B cell (primary cell): ENCODE results near the gene MORN1. TPM values are rescaled to one million over a fixed set of nuclear protein-coding genes. Genes with fewer than 3 reads are reported as not detected.

ENCODE experiments used
- ATAC-seq: fragments of 200-7000 bp; cut with Tn5 transposase; one replicate; pipeline ENCODE4 v1.10.0; 2021; ENCODE audit warnings: low read depth, mild to moderate bottlenecking, moderate number of reproducible peaks, moderate library complexity
- CTCF ChIA-PET: fragments of 350-600 bp; sonication (Branson Sonifier 250); formaldehyde crosslinking; loops from one replicate; lab custom pipeline; 2021; ENCODE audit warnings: antibody characterized with exemption, inconsistent platforms; lab: Charles Lee
- POLR2A ChIA-PET: fragments of 350-600 bp; sonication (Branson Sonifier 250); formaldehyde crosslinking; loops from one replicate; lab custom pipeline; 2021; ENCODE audit warnings: antibody characterized with exemption; lab: Charles Lee
- DNase-seq: peaks from one replicate; pipeline ENCODE4 v3.0.0; 2013
- H2AFZ ChIP-seq: 2 replicates; pipeline ENCODE4 v1.6.1; 2012; ENCODE audit warnings: mild to moderate bottlenecking, low read depth, low read length; ENCODE audit not compliant: insufficient read depth, poor library complexity, severe bottlenecking
- H3K27ac ChIP-seq, 2 donors: 1 replicate in 1 of 2; 2 replicates in 1 of 2; pipeline ENCODE4 v1.5.1; 2012 to 2013; ENCODE audit warnings: low read length in 2 of 2, mild to moderate bottlenecking in 2 of 2, moderate library complexity in 1 of 2
- H3K27me3 ChIP-seq, 4 experiments: fragments of 200-600 bp in 1 of 4; sonication (generic) in 1 of 4; replicated peaks in 1 of 4; 1 replicate in 2 of 4; 2 replicates in 2 of 4; pipeline versions ENCODE4 v1.6.1 to v1.7.0; 2013 to 2016; ENCODE audit warnings: low read length in 3 of 4, mild to moderate bottlenecking in 2 of 4, mixed read lengths in 1 of 4, moderate library complexity in 1 of 4; ENCODE audit not compliant: insufficient read depth in 4 of 4, control insufficient read depth in 3 of 4; ENCODE audit errors: control extremely low read depth in 1 of 4
- H3K36me3 ChIP-seq, 2 experiments: replicated peaks in 1 of 2; 1 replicate in 1 of 2; 2 replicates in 1 of 2; pipeline versions ENCODE4 v1.6.1 to v1.7.1; 2013; ENCODE audit warnings: low read length in 1 of 2; ENCODE audit not compliant: insufficient read depth in 2 of 2, control insufficient read depth in 1 of 2; ENCODE audit errors: control extremely low read depth in 1 of 2, extremely low read depth in 1 of 2
- H3K4me1 ChIP-seq, 2 donors: fragments of 200-600 bp in 1 of 2; sonication (generic) in 1 of 2; 1 replicate in 1 of 2; 2 replicates in 1 of 2; pipeline versions ENCODE4 v1.5.1 to v1.6.1; 2013 to 2017; ENCODE audit warnings: low read length in 2 of 2; ENCODE audit not compliant: control insufficient read depth in 2 of 2, insufficient read depth in 2 of 2
- H3K4me2 ChIP-seq: replicated peaks from 2 replicates; pipeline ENCODE3; 2012; ENCODE audit warnings: mild to moderate bottlenecking, low read depth, low read length; ENCODE audit not compliant: poor library complexity, severe bottlenecking
- H3K4me3 ChIP-seq, 5 experiments: fragments of 200-600 bp in 1 of 5; sonication (generic) in 1 of 5; 1 replicate in 3 of 5; 2 replicates in 2 of 5; pipeline versions ENCODE4 v1.5.1 to v1.7.0; 2011 to 2016; ENCODE audit warnings: low read length in 4 of 5, mild to moderate bottlenecking in 4 of 5, low read depth in 2 of 5, control low read depth in 1 of 5, moderate library complexity in 1 of 5; ENCODE audit not compliant: insufficient read depth in 1 of 5; ENCODE audit errors: control extremely low read depth in 1 of 5, extremely low read depth in 1 of 5
- H3K79me2 ChIP-seq: fragments of 200-600 bp; sonication (generic); one replicate; pipeline ENCODE4 v1.6.0; 2016; ENCODE audit warnings: low read length; ENCODE audit not compliant: control insufficient read depth, insufficient read depth
- H3K9ac ChIP-seq: fragments of 200-600 bp; sonication (generic); 2 replicates; pipeline ENCODE4 v1.6.1; 2017; ENCODE audit warnings: mild to moderate bottlenecking, low read length, moderate library complexity
- H3K9me3 ChIP-seq, 3 donors: one replicate each; pipeline versions ENCODE4 v1.6.1 to v1.7.1; 2013; ENCODE audit warnings: low read length in 2 of 3; ENCODE audit not compliant: control insufficient read depth in 2 of 3, insufficient read depth in 1 of 3; ENCODE audit errors: control extremely low read depth in 1 of 3
- H4K20me1 ChIP-seq: 2 replicates; pipeline ENCODE4 v1.6.0; 2012; ENCODE audit warnings: mild to moderate bottlenecking, low read length; ENCODE audit not compliant: insufficient read depth, control insufficient read depth, poor library complexity, severe bottlenecking
- H3K27ac Mint-ChIP-seq: one replicate; pipeline ENCODE4 v1.8.0; 2021; ENCODE audit warnings: mixed read lengths
- H3K27me3 Mint-ChIP-seq: one replicate; pipeline ENCODE4 v1.8.0; 2021; ENCODE audit warnings: mixed read lengths
- H3K4me1 Mint-ChIP-seq: one replicate; pipeline ENCODE4 v1.8.0; 2021; ENCODE audit warnings: mixed read lengths
- H3K4me3 Mint-ChIP-seq: one replicate; pipeline ENCODE4 v1.8.0; 2021; ENCODE audit warnings: mixed read lengths
- H3K9me3 Mint-ChIP-seq: one replicate; pipeline ENCODE4 v1.8.0; 2022; ENCODE audit warnings: mixed read lengths; ENCODE audit not compliant: insufficient read depth
- EZH2 ChIP-seq: IDR thresholded peaks from 2 replicates; pipeline ENCODE4 v1.6.1; 2012; ENCODE audit warnings: borderline replicate concordance, low read depth, mild to moderate bottlenecking, moderate library complexity, low read length; ENCODE audit not compliant: insufficient read depth, poor library complexity, severe bottlenecking
- WGBS: methylation state at CpG from one replicate; pipeline ENCODE4 v1.1.5; 2013; ENCODE audit warnings: missing lambda C conversion rate; ENCODE audit not compliant: insufficient coverage; 5-methylcytosine and 5-hydroxymethylcytosine counted together
- intact Hi-C: fragments of 100-400 bp; cut with micrococcal nuclease; formaldehyde crosslinking; loops from one replicate; pipeline ENCODE4 v1.10.0; 2022
- polyA plus RNA-seq: library from polyadenylated mRNA; depleted of rRNA; stranded (reverse); fragments of >200 nt; gene quantifications from 2 replicates; pipeline ENCODE4 v1.2.3, GENCODE V29; 2012
- total RNA-seq, 2 donors: library from RNA; stranded (reverse); fragments of 120-200 nt in 1 of 2; gene quantifications; 1 replicate in 1 of 2; 2 replicates in 1 of 2; pipeline versions ENCODE4 v1.2.3 to v1.2.4, GENCODE V29; 2013 to 2022
- TF ChIP-seq, protein P1 (sequence below): fragments of 200-600 bp; IDR thresholded peaks from one replicate; pipeline ENCODE4 v1.8.0; 2022; ENCODE audit warnings: antibody characterized with exemption, mild to moderate bottlenecking

The MORN1 gene
- total and polyA plus RNA-seq, 2 donors (not counting 1 experiment from before 2014, with no cell fraction given), result 10.2 to 32.6 TPM

DNA sequence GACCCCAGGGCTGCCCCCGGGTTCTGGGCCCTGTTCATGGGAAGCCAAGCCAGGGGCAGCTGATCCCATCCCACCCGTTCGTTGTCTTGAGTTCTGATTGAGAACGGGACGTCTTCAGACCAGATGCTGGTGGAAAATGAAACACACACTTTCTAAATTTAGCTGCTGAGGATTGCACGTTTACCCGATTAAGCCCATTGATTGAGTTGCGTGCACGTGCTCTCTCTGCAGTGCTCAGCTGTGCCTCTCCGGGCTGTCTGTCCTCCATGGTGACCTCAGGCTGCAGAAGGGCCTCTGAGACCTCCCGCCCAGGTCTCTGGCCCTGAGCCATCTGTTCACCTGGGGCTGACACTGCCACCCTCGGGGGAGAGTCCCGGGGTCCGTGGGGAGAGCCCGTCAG is 48.0 kb upstream of the MORN1 start:
- ChIA-PET POLR2A (no interaction called here), CTCF (no interaction called here)
- H3K4me2 ChIP-seq, result no peak overlapping the region
- no peak for DNase-seq
- no peak overlapping the region for H2AFZ ChIP-seq
- TF ChIP-seq EZH2, result no peak
- TF ChIP-seq, protein P1, sequence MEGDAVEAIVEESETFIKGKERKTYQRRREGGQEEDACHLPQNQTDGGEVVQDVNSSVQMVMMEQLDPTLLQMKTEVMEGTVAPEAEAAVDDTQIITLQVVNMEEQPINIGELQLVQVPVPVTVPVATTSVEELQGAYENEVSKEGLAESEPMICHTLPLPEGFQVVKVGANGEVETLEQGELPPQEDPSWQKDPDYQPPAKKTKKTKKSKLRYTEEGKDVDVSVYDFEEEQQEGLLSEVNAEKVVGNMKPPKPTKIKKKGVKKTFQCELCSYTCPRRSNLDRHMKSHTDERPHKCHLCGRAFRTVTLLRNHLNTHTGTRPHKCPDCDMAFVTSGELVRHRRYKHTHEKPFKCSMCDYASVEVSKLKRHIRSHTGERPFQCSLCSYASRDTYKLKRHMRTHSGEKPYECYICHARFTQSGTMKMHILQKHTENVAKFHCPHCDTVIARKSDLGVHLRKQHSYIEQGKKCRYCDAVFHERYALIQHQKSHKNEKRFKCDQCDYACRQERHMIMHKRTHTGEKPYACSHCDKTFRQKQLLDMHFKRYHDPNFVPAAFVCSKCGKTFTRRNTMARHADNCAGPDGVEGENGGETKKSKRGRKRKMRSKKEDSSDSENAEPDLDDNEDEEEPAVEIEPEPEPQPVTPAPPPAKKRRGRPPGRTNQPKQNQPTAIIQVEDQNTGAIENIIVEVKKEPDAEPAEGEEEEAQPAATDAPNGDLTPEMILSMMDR, result no peak
- ATAC-seq, result no peak
- no peak overlapping the region for H3K9ac ChIP-seq
- no peak overlapping the region for H3K4me3 ChIP-seq
- Mint-ChIP-seq H3K9me3 (no peaks in the 10 kb centered on the region), H3K27me3 (no peaks in the 10 kb centered on the region), H3K4me1 (no peaks in the 10 kb centered on the region), H3K4me3 (no peak overlapping the region), H3K27ac (no peak overlapping the region)
- H4K20me1 ChIP-seq, result no peaks in the 10 kb centered on the region
- H3K27ac ChIP-seq, result no peak overlapping the region
- 83% methylated on average over 15 of the region's 15 CpGs for WGBS
- H3K79me2 ChIP-seq, result no peaks in the 10 kb centered on the region
- H3K9me3 ChIP-seq, result no peaks in the 10 kb centered on the region
- intact Hi-C loops, result no loop called here
- peaks cover 0 to 22% (median 8%) of the 10 kb centered on the region in 4 experiments for H3K27me3 ChIP-seq
- peaks cover 0 to 5% of the 10 kb centered on the region in 2 donors for H3K4me1 ChIP-seq
- no peaks in the 10 kb centered on the region for H3K36me3 ChIP-seq

DNA sequence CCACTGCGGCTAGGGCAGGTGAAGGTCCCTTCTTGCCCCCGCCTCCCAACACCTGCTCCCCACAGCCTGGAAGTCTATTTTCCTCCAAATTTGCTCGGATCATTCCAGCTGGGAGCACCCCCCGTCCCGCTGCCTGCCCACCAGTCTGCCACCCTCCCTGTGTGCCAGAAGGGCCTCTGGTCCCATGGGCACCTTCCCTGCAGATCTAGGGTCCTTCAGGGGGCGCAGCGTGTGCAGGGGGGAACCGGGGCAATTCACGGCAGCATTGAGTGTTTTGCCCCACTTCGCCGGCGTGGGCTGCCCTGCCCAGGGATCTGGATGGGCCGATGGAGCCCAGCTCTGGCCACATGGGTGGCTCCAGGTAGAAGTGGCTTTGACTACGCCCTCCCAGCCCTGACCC is 47.3 kb upstream of the MORN1 start:
- Histone ChIP-seq H4K20me1 (no peaks in the 10 kb centered on the region), H3K4me3 (no peak overlapping the region), H3K9ac (no peak overlapping the region), H3K79me2 (no peaks in the 10 kb centered on the region), H3K9me3 (no peaks in the 10 kb centered on the region), H3K27ac (no peak overlapping the region), H3K36me3 (no peaks in the 10 kb centered on the region), H3K4me1 (peaks cover 0 to 5% of the 10 kb centered on the region in 2 donors), H3K4me2 (no peak overlapping the region), H3K27me3 (peaks cover 0 to 18% (median 7%) of the 10 kb centered on the region in 4 experiments), H2AFZ (no peak overlapping the region)
- no peaks in the 10 kb centered on the region for H3K27me3 Mint-ChIP-seq
- POLR2A ChIA-PET, result no interaction called here
- H3K4me1 Mint-ChIP-seq, result no peaks in the 10 kb centered on the region
- CTCF ChIA-PET, result no interaction called here
- WGBS, result 91% methylated on average over 13 of the region's 14 CpGs
- H3K9me3 Mint-ChIP-seq, result no peaks in the 10 kb centered on the region
- intact Hi-C loops, result no loop called here
- TF ChIP-seq, protein P1, result no peak
- no peak for TF ChIP-seq EZH2
- H3K27ac Mint-ChIP-seq, result no peak overlapping the region
- DNase-seq (no peak), ATAC-seq (no peak)
- H3K4me3 Mint-ChIP-seq, result no peak overlapping the region
